Lower leg skin (tissue), 3 donors: Measurements from ENCODE around the gene PRR7.

Experiments used
- CTCF ChIP-seq, 3 donors: fragments of 450-650 bp; IDR thresholded peaks; one replicate each; pipeline ENCODE4 v1.5.1; 2016; ENCODE audit warnings: antibody characterized with exemption in 3 of 3, mild to moderate bottlenecking in 3 of 3, moderate library complexity in 2 of 3
- POLR2A ChIP-seq, 2 donors: fragments of 450-650 bp; IDR thresholded peaks; one replicate each; pipeline ENCODE4 v1.6.1; 2016 to 2017; ENCODE audit warnings: antibody characterized with exemption in 2 of 2, mild to moderate bottlenecking in 1 of 2, moderate library complexity in 1 of 2

GRCh38 chr5:177425196-177425800 lies 21.3 kb upstream of the PRR7 start:
- TF ChIP-seq CTCF (IDR thresholded peaks at IDR 0.05) (no peak), POLR2A (IDR thresholded peaks at IDR 0.05) (no peak)
